ENCODE results near the gene DAAM2. TPM values are rescaled to one million over a fixed set of nuclear protein-coding genes. Genes with fewer than 3 reads are reported as not detected.

DAAM2 gene
- total and polyA plus RNA-seq, 2 donors (not counting 1 experiment from before 2014, with no cell fraction given) = 41.5 to 48.2 TPM

DNA sequence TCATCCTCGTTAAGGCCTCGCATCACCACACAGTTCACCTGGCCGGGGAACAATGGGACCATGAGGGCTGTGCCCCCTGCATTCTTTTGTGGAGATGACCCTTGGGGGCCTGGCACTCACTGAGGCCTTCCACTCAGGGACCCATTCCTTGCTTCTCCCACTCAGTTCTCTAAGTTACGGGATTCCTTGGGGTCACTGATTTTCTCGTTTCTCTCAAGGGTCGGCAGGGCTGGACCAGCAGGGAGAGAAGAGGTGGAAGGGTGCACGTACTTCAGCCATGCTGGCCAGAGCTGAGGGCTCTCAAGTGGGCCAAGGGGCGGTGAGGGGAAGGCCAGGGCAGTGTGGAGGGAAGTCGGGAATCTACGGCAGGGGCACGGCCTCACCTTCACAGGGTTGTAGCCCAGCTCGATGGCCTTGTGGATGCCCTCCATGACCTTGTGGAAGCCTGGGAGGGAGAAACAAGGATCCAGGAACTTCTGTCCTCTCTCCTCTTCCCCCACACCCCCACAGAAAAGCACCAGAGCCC lies 121.3 kb downstream of the DAAM2 start:
- Histone ChIP-seq H3K9ac (ENCODE audit: insufficient read depth, low read length) (no peak overlapping the region), H3K9me3 (ENCODE audit: control insufficient read depth, insufficient read depth, low read depth, low read length) (no peaks in the 10 kb centered on the region), H4K20me1 (ENCODE audit: control insufficient read depth, extremely low read depth, insufficient read depth, low read length) (no peaks in the 10 kb centered on the region), H2AFZ (ENCODE audit: low read length) (no peak overlapping the region), H3K27ac (ENCODE audit: insufficient read depth, low read length) (no peak overlapping the region), H3K4me3 (replicated peaks in 1 of 4; ENCODE audit: control extremely low read depth in 1 of 4, insufficient read depth in 1 of 4, low read depth in 3 of 4, low read length in 4 of 4) (no peak overlapping the region), H3K4me2 (ENCODE audit: extremely low read depth, insufficient read depth, low read length) (no peak overlapping the region), H3K4me1 (ENCODE audit: control insufficient read depth, extremely low read depth, insufficient read depth, low read length) (no peaks in the 10 kb centered on the region), H3K27me3 (ENCODE audit: control insufficient read depth, insufficient read depth, low read length) (no peaks in the 10 kb centered on the region), H3K79me2 (ENCODE audit: control insufficient read depth, insufficient read depth, low read length) (no peaks in the 10 kb centered on the region), H3K36me3 (ENCODE audit: control insufficient read depth, insufficient read depth, low read length) (peaks cover 4% of the 10 kb centered on the region)
- no peak for DNase-seq (ENCODE audit: low read depth in 2 of 2)
- TF ChIP-seq EZH2 (IDR thresholded peaks at IDR 0.05; ENCODE audit: low read length, missing control alignments) = no peak
- TF ChIP-seq, protein P1, sequence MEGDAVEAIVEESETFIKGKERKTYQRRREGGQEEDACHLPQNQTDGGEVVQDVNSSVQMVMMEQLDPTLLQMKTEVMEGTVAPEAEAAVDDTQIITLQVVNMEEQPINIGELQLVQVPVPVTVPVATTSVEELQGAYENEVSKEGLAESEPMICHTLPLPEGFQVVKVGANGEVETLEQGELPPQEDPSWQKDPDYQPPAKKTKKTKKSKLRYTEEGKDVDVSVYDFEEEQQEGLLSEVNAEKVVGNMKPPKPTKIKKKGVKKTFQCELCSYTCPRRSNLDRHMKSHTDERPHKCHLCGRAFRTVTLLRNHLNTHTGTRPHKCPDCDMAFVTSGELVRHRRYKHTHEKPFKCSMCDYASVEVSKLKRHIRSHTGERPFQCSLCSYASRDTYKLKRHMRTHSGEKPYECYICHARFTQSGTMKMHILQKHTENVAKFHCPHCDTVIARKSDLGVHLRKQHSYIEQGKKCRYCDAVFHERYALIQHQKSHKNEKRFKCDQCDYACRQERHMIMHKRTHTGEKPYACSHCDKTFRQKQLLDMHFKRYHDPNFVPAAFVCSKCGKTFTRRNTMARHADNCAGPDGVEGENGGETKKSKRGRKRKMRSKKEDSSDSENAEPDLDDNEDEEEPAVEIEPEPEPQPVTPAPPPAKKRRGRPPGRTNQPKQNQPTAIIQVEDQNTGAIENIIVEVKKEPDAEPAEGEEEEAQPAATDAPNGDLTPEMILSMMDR (conservative IDR thresholded peaks at IDR 0.05 in 1 of 2, IDR thresholded peaks at IDR 0.05 in 1 of 2; ENCODE audit: low read depth in 1 of 2, low read length in 2 of 2) = no peak

DNA sequence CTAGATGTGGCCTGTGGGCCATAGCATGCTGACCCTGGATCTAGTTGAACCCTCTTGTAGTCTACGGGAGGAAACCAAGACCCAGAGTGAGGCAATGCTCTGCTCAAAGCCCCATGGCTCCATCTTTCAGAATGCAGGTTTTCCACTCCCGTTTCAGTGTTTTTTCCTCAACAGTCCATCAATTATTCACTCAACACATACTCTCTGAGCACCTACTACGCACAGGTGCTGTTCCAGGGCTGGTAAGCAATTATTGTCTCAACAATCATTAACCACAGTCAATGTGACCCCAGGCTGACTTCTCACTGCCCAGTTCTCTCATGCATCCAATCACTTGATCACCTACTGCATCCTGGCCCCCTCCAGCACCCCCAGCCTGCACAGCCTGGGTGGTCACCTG lies 122.1 kb downstream of the DAAM2 start:
- Histone ChIP-seq H2AFZ (ENCODE audit: low read length) (no peak overlapping the region), H3K4me2 (ENCODE audit: extremely low read depth, insufficient read depth, low read length) (no peak overlapping the region), H3K4me3 (replicated peaks in 1 of 4; ENCODE audit: control extremely low read depth in 1 of 4, insufficient read depth in 1 of 4, low read depth in 3 of 4, low read length in 4 of 4) (no peak overlapping the region), H3K27ac (ENCODE audit: insufficient read depth, low read length) (no peak overlapping the region), H3K27me3 (ENCODE audit: control insufficient read depth, insufficient read depth, low read length) (no peaks in the 10 kb centered on the region), H3K79me2 (ENCODE audit: control insufficient read depth, insufficient read depth, low read length) (no peaks in the 10 kb centered on the region), H3K36me3 (ENCODE audit: control insufficient read depth, insufficient read depth, low read length) (peaks cover 4% of the 10 kb centered on the region), H3K4me1 (ENCODE audit: control insufficient read depth, extremely low read depth, insufficient read depth, low read length) (no peaks in the 10 kb centered on the region), H3K9ac (ENCODE audit: insufficient read depth, low read length) (no peak overlapping the region), H4K20me1 (ENCODE audit: control insufficient read depth, extremely low read depth, insufficient read depth, low read length) (no peaks in the 10 kb centered on the region), H3K9me3 (ENCODE audit: control insufficient read depth, insufficient read depth, low read depth, low read length) (no peaks in the 10 kb centered on the region)
- TF ChIP-seq EZH2 (IDR thresholded peaks at IDR 0.05; ENCODE audit: low read length, missing control alignments) = no peak
- TF ChIP-seq, protein P1 (conservative IDR thresholded peaks at IDR 0.05 in 1 of 2, IDR thresholded peaks at IDR 0.05 in 1 of 2; ENCODE audit: low read depth in 1 of 2, low read length in 2 of 2) = no peak
- no peak for DNase-seq (ENCODE audit: low read depth in 2 of 2)

DNA sequence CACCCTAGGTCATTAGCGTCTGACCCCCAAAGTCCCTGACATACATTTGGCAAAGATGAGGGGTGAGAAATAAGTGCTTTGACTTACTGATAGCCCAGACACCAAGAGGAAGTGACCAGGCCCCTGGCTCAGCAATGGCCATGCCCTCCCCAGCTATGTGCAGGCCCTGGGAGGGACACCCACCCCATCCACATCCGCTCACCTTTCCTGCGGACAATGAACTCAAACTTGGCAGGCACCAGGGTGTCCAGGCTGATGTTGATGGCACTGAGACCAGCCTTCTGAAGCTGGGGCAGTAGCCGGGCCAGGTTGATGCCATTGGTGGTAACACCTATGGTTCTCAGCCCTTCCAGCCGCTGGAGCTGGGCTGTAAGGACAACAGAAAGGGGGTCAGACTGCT lies 123.7 kb downstream of the DAAM2 start:
- DNase-seq (ENCODE audit: low read depth in 2 of 2) = no peak
- TF ChIP-seq EZH2 (IDR thresholded peaks at IDR 0.05; ENCODE audit: low read length, missing control alignments) = no peak
- TF ChIP-seq, protein P1 (conservative IDR thresholded peaks at IDR 0.05 in 1 of 2, IDR thresholded peaks at IDR 0.05 in 1 of 2; ENCODE audit: low read depth in 1 of 2, low read length in 2 of 2) = no peak

More for the DNA sequence above, 123.7 kb downstream of the DAAM2 start:
- H3K4me2 ChIP-seq (ENCODE audit: extremely low read depth, insufficient read depth, low read length) = no peak overlapping the region
- peaks cover 4% of the 10 kb centered on the region for H3K36me3 ChIP-seq (ENCODE audit: control insufficient read depth, insufficient read depth, low read length)
- H3K27ac ChIP-seq (ENCODE audit: insufficient read depth, low read length) = no peak overlapping the region
- no peak overlapping the region for H3K9ac ChIP-seq (ENCODE audit: insufficient read depth, low read length)
- no peaks in the 10 kb centered on the region for H3K9me3 ChIP-seq (ENCODE audit: control insufficient read depth, insufficient read depth, low read depth, low read length)
- H2AFZ ChIP-seq (ENCODE audit: low read length) = no peak overlapping the region
- no peaks in the 10 kb centered on the region for H3K27me3 ChIP-seq (ENCODE audit: control insufficient read depth, insufficient read depth, low read length)
- no peaks in the 10 kb centered on the region for H3K4me1 ChIP-seq (ENCODE audit: control insufficient read depth, extremely low read depth, insufficient read depth, low read length)
- no peaks in the 10 kb centered on the region for H3K79me2 ChIP-seq (ENCODE audit: control insufficient read depth, insufficient read depth, low read length)
- H4K20me1 ChIP-seq (ENCODE audit: control insufficient read depth, extremely low read depth, insufficient read depth, low read length) = no peaks in the 10 kb centered on the region
- no peak overlapping the region for H3K4me3 ChIP-seq (replicated peaks in 1 of 4; ENCODE audit: control extremely low read depth in 1 of 4, insufficient read depth in 1 of 4, low read depth in 3 of 4, low read length in 4 of 4)
